Thoracic aorta (tissue), 2 donors: ENCODE results near the gene SEMA4C. TPM values are rescaled to one million over a fixed set of nuclear protein-coding genes. Genes with fewer than 3 reads are reported as not detected.

Experiments used
- ATAC-seq: fragments of 150-250 bp; one replicate; pipeline ENCODE4 v1.8.0; 2017; ENCODE audit warnings: low read depth; ENCODE audit not compliant: insufficient number of reproducible peaks, low FRiP score
- DNase-seq: peaks from one replicate; pipeline ENCODE4 v3.0.0-alpha.2; 2020; ENCODE audit warnings: low spot score
- H3K27ac ChIP-seq, 2 donors: fragments of 200-600 bp; sonication (generic); 1 replicate in 1 of 2; 2 replicates in 1 of 2; pipeline ENCODE4 v1.5.1; 2016; ENCODE audit warnings: mild to moderate bottlenecking in 2 of 2, moderate library complexity in 2 of 2
- H3K27me3 ChIP-seq: fragments of 200-600 bp; sonication (generic); replicated peaks from 2 replicates; pipeline ENCODE4 v1.6.0; 2016; ENCODE audit warnings: mild to moderate bottlenecking; ENCODE audit not compliant: insufficient read depth
- H3K36me3 ChIP-seq: fragments of 200-600 bp; sonication (generic); one replicate; pipeline ENCODE4 v1.5.1; 2016
- H3K4me1 ChIP-seq, 2 donors: fragments of 200-600 bp; sonication (generic); 1 replicate in 1 of 2; 2 replicates in 1 of 2; pipeline versions ENCODE4 v1.5.1 to v1.6.0; 2016; ENCODE audit warnings: low read depth in 2 of 2, mild to moderate bottlenecking in 1 of 2; ENCODE audit not compliant: control insufficient read depth in 1 of 2
- H3K4me3 ChIP-seq: fragments of 200-600 bp; sonication (generic); 2 replicates; pipeline ENCODE4 v1.5.1; 2016; ENCODE audit warnings: mild to moderate bottlenecking
- H3K9me3 ChIP-seq: fragments of 200-600 bp; sonication (generic); 2 replicates; pipeline ENCODE4 v1.5.1; 2016
- CTCF ChIP-seq: fragments of 200-600 bp; sonication (generic); IDR thresholded peaks from one replicate; pipeline ENCODE4 v1.5.1; 2019; ENCODE audit warnings: antibody characterized with exemption
- total RNA-seq, 2 donors: library from RNA; depleted of rRNA; stranded (reverse); fragments of >200 nt; gene quantifications; one replicate each; pipeline versions ENCODE4 v1.1.0 to v1.2.3, GENCODE V29; 2016

The SEMA4C gene
- total RNA-seq, 2 donors from 2014 or later = 44.1 to 66.3 TPM

DNA sequence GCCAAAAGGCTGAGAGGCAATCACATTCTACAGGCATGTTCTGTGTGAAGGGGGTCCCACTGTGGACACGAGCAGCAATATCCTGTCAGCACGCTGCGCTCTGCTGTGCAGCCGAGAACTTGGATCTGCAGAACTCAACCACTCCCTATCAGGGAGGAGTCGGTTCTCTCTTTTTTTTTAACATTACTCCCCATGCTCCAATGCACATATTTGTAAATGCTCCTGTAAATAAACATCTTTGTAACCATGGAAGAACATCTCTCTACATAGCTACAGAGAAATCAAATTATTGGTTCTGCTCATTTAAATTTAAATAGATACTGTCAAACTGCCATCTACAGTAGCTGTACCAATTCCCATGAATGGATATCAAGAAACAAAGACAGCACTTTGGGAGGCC, 23.1 kb downstream of the SEMA4C start:
- ATAC-seq = no peak
- DNase-seq = no peak
- H3K27ac ChIP-seq = no peak overlapping the region
- no peak for TF ChIP-seq CTCF
- peaks cover 21% of the 10 kb centered on the region for H3K36me3 ChIP-seq
- no peak overlapping the region for H3K4me3 ChIP-seq
- H3K27me3 ChIP-seq = no peaks in the 10 kb centered on the region
- H3K9me3 ChIP-seq = no peaks in the 10 kb centered on the region
- no peaks in the 10 kb centered on the region for H3K4me1 ChIP-seq

- TF ChIP-seq CTCF = no peak
- peaks cover 10% of the 10 kb centered on the region for H3K36me3 ChIP-seq
- ATAC-seq = no peak
- no peak overlapping the region for H3K4me3 ChIP-seq
- H3K4me1 ChIP-seq = peaks cover 0 to 4% of the 10 kb centered on the region in 2 donors
- DNase-seq = no peak
- no peak overlapping the region for H3K27ac ChIP-seq
- H3K9me3 ChIP-seq = no peaks in the 10 kb centered on the region
- H3K27me3 ChIP-seq = no peaks in the 10 kb centered on the region
Observed at GRCh38 chr2:96844405-96844808, 25.5 kb downstream of the SEMA4C start.

- no peak for TF ChIP-seq CTCF
- ATAC-seq = no peak
- H3K36me3 ChIP-seq = peaks cover 10% of the 10 kb centered on the region
Observed at GRCh38 chr2:96843538-96844268, 26.2 kb downstream of the SEMA4C start, which contains the start of gene ANKRD23. Gene ANKRD23 (minus strand): TSS chr2:96844021. CDS start chr2:96843992, 29 bp downstream.

GRCh38 chr2:96842600-96842999, 27.3 kb downstream of the SEMA4C start:
- Histone ChIP-seq H3K36me3 (peaks cover 9% of the 10 kb centered on the region), H3K4me1 (peaks cover 0 to 10% of the 10 kb centered on the region in 2 donors), H3K9me3 (no peaks in the 10 kb centered on the region), H3K27me3 (no peaks in the 10 kb centered on the region), H3K27ac (no peak overlapping the region), H3K4me3 (no peak overlapping the region)
- DNase-seq = no peak
- ATAC-seq = no peak
- no peak for TF ChIP-seq CTCF

More at GRCh38 chr2:96843538-96844268, 26.2 kb downstream of the SEMA4C start, which contains the start of gene ANKRD23:
- H3K4me1 ChIP-seq = peaks cover 0 to 10% of the 10 kb centered on the region in 2 donors
- H3K9me3 ChIP-seq = no peaks in the 10 kb centered on the region
- no peaks in the 10 kb centered on the region for H3K27me3 ChIP-seq
- H3K27ac ChIP-seq = no peak within 1 kb of the TSS
- H3K4me3 ChIP-seq = no peak within 1 kb of the TSS
- no peak for DNase-seq

DNA sequence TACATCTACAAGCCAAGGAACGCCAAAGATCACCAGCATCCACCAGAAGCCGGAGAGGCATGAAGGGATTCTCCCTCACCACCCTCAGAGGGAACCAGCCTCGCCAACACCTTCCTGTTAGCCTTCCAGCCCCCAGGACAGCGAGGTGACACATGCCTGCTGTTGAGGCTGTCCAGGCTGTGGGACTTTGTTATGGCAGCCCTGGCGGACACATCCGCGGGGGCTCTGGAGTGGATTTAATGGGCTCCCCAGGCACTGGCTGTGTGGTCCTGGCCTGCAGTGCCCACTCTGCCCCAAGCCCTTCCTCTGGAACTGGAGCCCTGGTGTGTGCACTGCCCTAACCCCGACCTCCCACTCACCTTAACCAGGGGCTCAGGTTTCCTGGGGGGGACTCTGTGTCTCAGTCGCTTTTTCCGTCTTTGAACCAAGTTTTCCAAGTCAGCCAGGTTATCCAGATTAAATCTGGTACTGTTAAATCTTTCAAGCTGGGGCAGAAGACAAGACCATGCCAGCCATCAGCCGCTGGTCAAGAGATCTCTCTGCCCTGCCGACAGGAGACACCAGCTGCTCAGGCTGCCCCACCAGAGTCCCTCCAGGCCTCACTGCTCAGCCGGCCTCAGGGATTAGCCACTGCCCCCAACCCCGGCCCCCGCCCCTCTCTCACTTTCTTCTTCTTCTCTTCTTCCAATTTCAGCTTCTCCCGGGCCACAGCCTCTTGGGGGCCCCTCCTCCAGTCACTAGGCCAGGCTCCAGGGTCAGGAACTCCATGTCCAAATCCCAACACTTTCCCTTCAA, 28.0 kb downstream of the SEMA4C start:
- no peak for ATAC-seq
- H3K27ac ChIP-seq = no peak overlapping the region

More for the DNA sequence above, 28.0 kb downstream of the SEMA4C start:
- no peak for DNase-seq
- Histone ChIP-seq H3K9me3 (no peaks in the 10 kb centered on the region), H3K4me3 (no peak overlapping the region), H3K4me1 (peaks cover 0 to 10% of the 10 kb centered on the region in 2 donors), H3K27me3 (no peaks in the 10 kb centered on the region), H3K36me3 (peaks cover 10% of the 10 kb centered on the region)
- no peak for TF ChIP-seq CTCF
